Endothelial cell (in vitro differentiated cells): ENCODE results near the gene SERINC2. TPM values are rescaled to one million over a fixed set of nuclear protein-coding genes. Genes with fewer than 3 reads are reported as not detected.

Experiments
- DNase-seq: peaks from one replicate; pipeline ENCODE4 v3.0.0; 2021; ENCODE audit warnings: low spot score
- H3K27ac Mint-ChIP-seq: one replicate; pipeline ENCODE4 v1.8.0; 2021; ENCODE audit warnings: mixed read lengths, inconsistent platforms; ENCODE audit not compliant: unreplicated experiment
- H3K27me3 Mint-ChIP-seq: one replicate; pipeline ENCODE4 v1.8.0; 2021; ENCODE audit warnings: mild to moderate bottlenecking, moderate library complexity, mixed read lengths, inconsistent platforms; ENCODE audit not compliant: unreplicated experiment
- H3K36me3 Mint-ChIP-seq: one replicate; pipeline ENCODE4 v1.8.0; 2021; ENCODE audit warnings: mild to moderate bottlenecking, low read depth, mixed read lengths, inconsistent platforms; ENCODE audit not compliant: unreplicated experiment
- H3K4me1 Mint-ChIP-seq: one replicate; pipeline ENCODE4 v1.8.0; 2021; ENCODE audit warnings: mild to moderate bottlenecking, mixed read lengths, inconsistent platforms; ENCODE audit not compliant: unreplicated experiment
- H3K4me3 Mint-ChIP-seq: one replicate; pipeline ENCODE4 v1.8.0; 2021; ENCODE audit warnings: mild to moderate bottlenecking, mixed read lengths, inconsistent platforms; ENCODE audit not compliant: unreplicated experiment
- H3K9me3 Mint-ChIP-seq: one replicate; pipeline ENCODE4 v1.8.0; 2021; ENCODE audit warnings: mixed read lengths, inconsistent platforms; ENCODE audit not compliant: unreplicated experiment
- total RNA-seq: library from RNA; stranded (reverse); fragmentation: NEBNext Ultra II Directional; extraction: Animal tissue kit (Norgen Biotek cat#: 25700); gene quantifications from one replicate; pipeline ENCODE4 v1.2.1, GENCODE V29; 2021; ENCODE audit not compliant: unreplicated experiment
- TF ChIP-seq, protein P1 (sequence below): fragments of 200-600 bp; sonication (generic); IDR thresholded peaks from one replicate; pipeline ENCODE4 v1.5.0; 2021; ENCODE audit warnings: antibody characterized with exemption; ENCODE audit not compliant: unreplicated experiment

The SERINC2 gene
- total RNA-seq, 1 donor from 2014 or later, result 23.6 TPM

DNA sequence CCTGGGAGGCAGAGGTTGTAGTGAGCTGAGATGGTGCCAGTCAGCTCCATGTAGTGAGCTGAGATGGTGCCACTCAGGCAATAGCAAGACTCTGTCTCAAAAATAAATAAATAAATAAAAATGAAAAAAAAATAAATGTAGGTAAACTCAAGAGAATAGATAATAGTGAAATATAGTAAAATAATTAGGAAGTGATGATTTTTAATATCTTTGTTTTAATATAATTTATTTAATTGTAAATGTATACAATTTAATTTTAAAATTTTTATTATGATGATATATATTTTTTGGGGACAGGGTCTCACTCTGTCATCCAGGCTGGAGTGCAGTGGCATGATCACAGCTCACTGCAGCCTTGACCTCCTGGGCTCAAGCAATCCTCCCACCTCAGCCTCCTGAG lies 19.6 kb upstream of the SERINC2 start:
- H3K36me3 Mint-ChIP-seq, result no peaks in the 10 kb centered on the region
- no peaks in the 10 kb centered on the region for H3K9me3 Mint-ChIP-seq
- no peak overlapping the region for H3K4me3 Mint-ChIP-seq
- no peak overlapping the region for H3K27ac Mint-ChIP-seq
- TF ChIP-seq, protein P1, sequence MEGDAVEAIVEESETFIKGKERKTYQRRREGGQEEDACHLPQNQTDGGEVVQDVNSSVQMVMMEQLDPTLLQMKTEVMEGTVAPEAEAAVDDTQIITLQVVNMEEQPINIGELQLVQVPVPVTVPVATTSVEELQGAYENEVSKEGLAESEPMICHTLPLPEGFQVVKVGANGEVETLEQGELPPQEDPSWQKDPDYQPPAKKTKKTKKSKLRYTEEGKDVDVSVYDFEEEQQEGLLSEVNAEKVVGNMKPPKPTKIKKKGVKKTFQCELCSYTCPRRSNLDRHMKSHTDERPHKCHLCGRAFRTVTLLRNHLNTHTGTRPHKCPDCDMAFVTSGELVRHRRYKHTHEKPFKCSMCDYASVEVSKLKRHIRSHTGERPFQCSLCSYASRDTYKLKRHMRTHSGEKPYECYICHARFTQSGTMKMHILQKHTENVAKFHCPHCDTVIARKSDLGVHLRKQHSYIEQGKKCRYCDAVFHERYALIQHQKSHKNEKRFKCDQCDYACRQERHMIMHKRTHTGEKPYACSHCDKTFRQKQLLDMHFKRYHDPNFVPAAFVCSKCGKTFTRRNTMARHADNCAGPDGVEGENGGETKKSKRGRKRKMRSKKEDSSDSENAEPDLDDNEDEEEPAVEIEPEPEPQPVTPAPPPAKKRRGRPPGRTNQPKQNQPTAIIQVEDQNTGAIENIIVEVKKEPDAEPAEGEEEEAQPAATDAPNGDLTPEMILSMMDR, result no peak
- peaks cover 8% of the 10 kb centered on the region for H3K4me1 Mint-ChIP-seq
- H3K27me3 Mint-ChIP-seq, result peaks cover 6% of the 10 kb centered on the region
- DNase-seq, result no peak

- peaks cover 8% of the 10 kb centered on the region for H3K27me3 Mint-ChIP-seq
- TF ChIP-seq, protein P1, result peak; percentile 76
- peak; percentile 92 for DNase-seq
- no peaks in the 10 kb centered on the region for H3K36me3 Mint-ChIP-seq
- peak overlapping the region; percentile 74 for H3K4me3 Mint-ChIP-seq
- H3K9me3 Mint-ChIP-seq, result no peaks in the 10 kb centered on the region
- peaks cover 8% of the 10 kb centered on the region for H3K4me1 Mint-ChIP-seq
- H3K27ac Mint-ChIP-seq, result no peak overlapping the region
These were observed 18.3 kb upstream of the SERINC2 start for GRCh38 chr1:31394584-31395193.

GRCh38 chr1:31396633-31397351 lies 16.2 kb upstream of the SERINC2 start:
- Mint-ChIP-seq H3K36me3 (no peaks in the 10 kb centered on the region), H3K4me3 (no peak overlapping the region), H3K9me3 (no peaks in the 10 kb centered on the region), H3K27ac (no peak overlapping the region), H3K27me3 (peaks cover 8% of the 10 kb centered on the region), H3K4me1 (peaks cover 8% of the 10 kb centered on the region)
- TF ChIP-seq, protein P1, result no peak
- DNase-seq, result no peak

DNA sequence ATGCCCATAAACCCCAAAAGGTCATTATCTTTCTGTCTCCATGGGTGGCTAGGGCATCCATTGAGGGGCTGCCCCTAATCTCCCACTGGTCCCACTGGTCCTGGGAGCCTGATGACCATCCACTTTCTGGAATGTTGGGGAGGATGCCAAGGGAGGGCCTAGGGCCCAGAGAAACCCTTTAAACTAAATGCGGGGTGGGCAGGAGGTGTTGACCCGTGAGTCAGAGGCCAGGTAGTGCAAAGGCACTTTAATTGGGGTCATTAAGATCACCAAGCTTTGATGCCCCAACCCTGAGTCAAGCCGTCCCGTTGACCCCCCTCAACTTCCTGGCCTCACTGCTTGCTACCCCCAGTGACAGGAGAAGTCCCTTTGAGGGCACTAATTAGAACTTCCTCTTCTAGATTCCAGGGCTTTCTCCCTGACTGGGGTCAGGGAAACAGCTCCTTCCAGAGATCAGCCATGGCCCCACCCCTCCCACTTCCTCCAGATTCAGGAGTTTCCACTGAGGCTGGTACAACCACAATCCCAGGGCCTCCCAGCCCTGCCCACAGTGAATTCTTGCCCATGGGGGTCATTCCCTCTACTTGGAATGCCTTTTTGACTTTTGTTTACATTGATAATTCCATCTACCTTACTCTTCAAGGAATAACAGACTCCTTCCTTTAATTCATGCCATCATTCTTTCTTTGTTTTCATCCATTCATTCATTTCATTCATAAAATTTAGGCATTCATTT lies 15.5 kb upstream of the SERINC2 start:
- H3K27ac Mint-ChIP-seq, result no peak overlapping the region
- no peaks in the 10 kb centered on the region for H3K36me3 Mint-ChIP-seq
- peaks cover 8% of the 10 kb centered on the region for H3K27me3 Mint-ChIP-seq
- DNase-seq, result no peak
- TF ChIP-seq, protein P1, result no peak
- no peaks in the 10 kb centered on the region for H3K9me3 Mint-ChIP-seq
- H3K4me3 Mint-ChIP-seq, result no peak overlapping the region
- peaks cover 10% of the 10 kb centered on the region for H3K4me1 Mint-ChIP-seq
